ENCODE data around the gene CTNNBIP1. TPM values are rescaled to one million over a fixed set of nuclear protein-coding genes. Genes with fewer than 3 reads are reported as not detected.

CTNNBIP1 gene
- total RNA-seq, 1 experiment from 2014 or later, result 17.1 TPM

DNA sequence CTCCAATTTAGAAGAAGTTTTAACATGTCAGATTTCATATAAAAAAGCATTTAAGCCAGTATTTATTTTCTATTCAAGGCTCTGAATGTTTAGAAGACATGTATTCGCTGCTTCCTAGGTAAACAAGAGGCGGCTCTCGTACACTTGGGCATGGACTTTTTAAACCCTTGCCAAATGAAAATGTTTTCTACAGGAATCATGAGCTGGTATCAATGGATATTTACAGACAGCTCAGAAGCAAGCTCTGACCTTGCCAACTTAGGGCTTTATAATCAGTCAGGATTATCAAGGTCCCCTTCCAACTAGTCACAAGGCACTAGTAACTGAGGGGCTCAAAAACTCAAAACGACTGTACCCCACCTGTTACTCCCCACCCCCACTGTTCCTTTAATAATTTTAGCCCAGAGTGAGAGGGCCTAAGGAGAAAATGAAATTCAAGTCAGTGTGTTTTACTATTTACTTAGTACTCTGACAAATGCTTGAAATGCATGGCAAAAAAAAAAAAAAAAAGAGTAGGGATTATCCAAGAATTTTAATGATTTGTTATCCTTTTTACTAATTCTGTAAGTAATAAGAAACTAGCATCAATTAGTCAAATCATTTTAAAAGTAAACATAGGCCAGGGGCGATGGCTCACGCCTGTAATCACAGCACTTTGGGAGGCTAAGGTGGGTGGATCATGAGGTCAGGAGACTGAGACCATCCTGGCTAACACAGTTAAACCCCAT, 98.7 kb downstream of the CTNNBIP1 start:
- TF ChIP-seq, protein P1, sequence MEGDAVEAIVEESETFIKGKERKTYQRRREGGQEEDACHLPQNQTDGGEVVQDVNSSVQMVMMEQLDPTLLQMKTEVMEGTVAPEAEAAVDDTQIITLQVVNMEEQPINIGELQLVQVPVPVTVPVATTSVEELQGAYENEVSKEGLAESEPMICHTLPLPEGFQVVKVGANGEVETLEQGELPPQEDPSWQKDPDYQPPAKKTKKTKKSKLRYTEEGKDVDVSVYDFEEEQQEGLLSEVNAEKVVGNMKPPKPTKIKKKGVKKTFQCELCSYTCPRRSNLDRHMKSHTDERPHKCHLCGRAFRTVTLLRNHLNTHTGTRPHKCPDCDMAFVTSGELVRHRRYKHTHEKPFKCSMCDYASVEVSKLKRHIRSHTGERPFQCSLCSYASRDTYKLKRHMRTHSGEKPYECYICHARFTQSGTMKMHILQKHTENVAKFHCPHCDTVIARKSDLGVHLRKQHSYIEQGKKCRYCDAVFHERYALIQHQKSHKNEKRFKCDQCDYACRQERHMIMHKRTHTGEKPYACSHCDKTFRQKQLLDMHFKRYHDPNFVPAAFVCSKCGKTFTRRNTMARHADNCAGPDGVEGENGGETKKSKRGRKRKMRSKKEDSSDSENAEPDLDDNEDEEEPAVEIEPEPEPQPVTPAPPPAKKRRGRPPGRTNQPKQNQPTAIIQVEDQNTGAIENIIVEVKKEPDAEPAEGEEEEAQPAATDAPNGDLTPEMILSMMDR (IDR thresholded peaks at IDR 0.05; ENCODE audit: insufficient read depth in 1 of 2, low read depth in 1 of 2, low read length in 1 of 2, severe bottlenecking in 1 of 2, unreplicated experiment in 1 of 2), result no peak
- no peaks in the 10 kb centered on the region for H3K27me3 ChIP-seq (replicated peaks; ENCODE audit: control insufficient read depth, insufficient read depth, low read length)
- Mint-ChIP-seq H3K27ac (ENCODE audit: unreplicated experiment) (no peak overlapping the region), H3K27me3 (ENCODE audit: insufficient read depth, unreplicated experiment) (no peaks in the 10 kb centered on the region), H3K4me3 (ENCODE audit: unreplicated experiment) (no peak overlapping the region), H3K36me3 (ENCODE audit: insufficient read depth, unreplicated experiment) (peaks cover 11% of the 10 kb centered on the region), H3K4me1 (ENCODE audit: low read depth, unreplicated experiment) (peaks cover 21% of the 10 kb centered on the region), H3K9me3 (ENCODE audit: unreplicated experiment) (no peaks in the 10 kb centered on the region)
- ChIA-PET POLR2A (no interaction called here), CTCF (no interaction called here)
- no peak for DNase-seq
- no peaks in the 10 kb centered on the region for H3K36me3 ChIP-seq (ENCODE audit: control insufficient read depth, insufficient read depth, low read length)
- no peaks in the 10 kb centered on the region for H3K9me3 ChIP-seq
- no TSS peak for BruUV-seq (replicated peaks)
- H3K4me3 ChIP-seq (ENCODE audit: low read depth, low read length), result no peak overlapping the region
- intact Hi-C loops (cut with micrococcal nuclease; ENCODE audit: unreplicated experiment), result no loop called here
- peaks cover 11% of the 10 kb centered on the region for H3K4me1 ChIP-seq

DNA sequence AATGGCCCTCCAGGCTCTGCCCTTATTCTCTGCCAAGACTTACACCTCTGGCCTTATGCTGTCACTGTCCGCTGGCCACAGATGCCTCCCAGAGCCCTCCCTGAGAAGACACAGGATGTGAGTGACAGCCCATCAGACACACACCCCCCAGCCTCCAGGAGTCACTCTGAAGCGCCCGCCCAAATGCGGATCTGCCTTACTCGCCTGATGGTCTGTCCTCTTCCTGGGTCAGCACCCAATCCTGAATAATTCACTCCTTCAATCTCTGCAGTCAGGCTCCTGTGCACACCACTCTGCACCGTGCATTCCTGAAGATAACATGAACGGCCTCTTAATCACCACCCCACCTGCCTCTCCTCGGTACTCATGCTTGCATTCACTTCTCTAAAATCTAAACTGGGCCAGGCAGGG, 101.0 kb downstream of the CTNNBIP1 start:
- intact Hi-C loops (cut with micrococcal nuclease; ENCODE audit: unreplicated experiment), result no loop called here
- Mint-ChIP-seq H3K4me1 (ENCODE audit: low read depth, unreplicated experiment) (peaks cover 6% of the 10 kb centered on the region), H3K27me3 (ENCODE audit: insufficient read depth, unreplicated experiment) (no peaks in the 10 kb centered on the region), H3K36me3 (ENCODE audit: insufficient read depth, unreplicated experiment) (peaks cover 11% of the 10 kb centered on the region), H3K4me3 (ENCODE audit: unreplicated experiment) (no peak overlapping the region), H3K9me3 (ENCODE audit: unreplicated experiment) (no peaks in the 10 kb centered on the region), H3K27ac (ENCODE audit: unreplicated experiment) (peak overlapping the region; percentile 33)
- ChIA-PET CTCF (interaction anchor here (0.7 kb wide), 1 partner anchor 8 kb away, joined by 3 read pairs; no protein-coding TSS in a partner anchor), POLR2A (no interaction called here)
- H3K4me3 ChIP-seq (ENCODE audit: low read depth, low read length), result no peak overlapping the region
- TF ChIP-seq, protein P1 (IDR thresholded peaks at IDR 0.05; ENCODE audit: insufficient read depth in 1 of 2, low read depth in 1 of 2, low read length in 1 of 2, severe bottlenecking in 1 of 2, unreplicated experiment in 1 of 2), result no peak
- peaks cover 7% of the 10 kb centered on the region; the same call in 1 of the 2 replicates for H3K4me1 ChIP-seq
- no peaks in the 10 kb centered on the region for H3K36me3 ChIP-seq (ENCODE audit: control insufficient read depth, insufficient read depth, low read length)
- H3K27me3 ChIP-seq (replicated peaks; ENCODE audit: control insufficient read depth, insufficient read depth, low read length), result no peaks in the 10 kb centered on the region
- BruUV-seq (replicated peaks), result no TSS peak
- DNase-seq, result no peak
- no peaks in the 10 kb centered on the region for H3K9me3 ChIP-seq

DNA sequence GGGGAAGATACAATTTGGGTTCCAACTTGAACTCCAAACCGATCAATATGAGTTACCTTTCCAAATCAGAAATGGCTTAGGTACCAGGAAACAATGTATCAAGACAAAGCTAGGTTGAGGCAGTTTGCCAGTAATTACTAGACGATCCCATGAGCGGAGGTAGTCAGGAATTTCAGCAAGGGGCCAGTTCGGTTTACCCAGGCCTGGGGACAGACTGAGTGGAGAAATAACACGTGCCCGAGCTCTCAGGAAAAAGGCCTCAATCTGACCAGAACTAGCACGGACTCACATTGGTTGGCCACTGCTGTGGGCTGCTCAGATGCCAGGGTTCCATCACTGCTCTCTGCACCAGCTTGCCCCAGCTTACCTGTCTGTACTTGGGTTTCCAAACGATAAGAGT, 101.6 kb downstream of the CTNNBIP1 start:
- H3K27ac Mint-ChIP-seq (ENCODE audit: unreplicated experiment), result no peak overlapping the region
- no peaks in the 10 kb centered on the region for H3K9me3 Mint-ChIP-seq (ENCODE audit: unreplicated experiment)
- TF ChIP-seq, protein P1 (IDR thresholded peaks at IDR 0.05; ENCODE audit: insufficient read depth in 1 of 2, low read depth in 1 of 2, low read length in 1 of 2, severe bottlenecking in 1 of 2, unreplicated experiment in 1 of 2), result no peak
- ChIA-PET POLR2A (no interaction called here), CTCF (interaction anchor here (0.7 kb wide), 1 partner anchor 8 kb away, joined by 3 read pairs; no protein-coding TSS in a partner anchor)
- no peaks in the 10 kb centered on the region for H3K27me3 Mint-ChIP-seq (ENCODE audit: insufficient read depth, unreplicated experiment)
- no peak overlapping the region for H3K4me3 ChIP-seq (ENCODE audit: low read depth, low read length)
- H3K4me1 ChIP-seq, result peaks cover 7% of the 10 kb centered on the region; the same call in 1 of the 2 replicates
- no peaks in the 10 kb centered on the region for H3K27me3 ChIP-seq (replicated peaks; ENCODE audit: control insufficient read depth, insufficient read depth, low read length)
- intact Hi-C loops (cut with micrococcal nuclease; ENCODE audit: unreplicated experiment), result no loop called here
- no peak for DNase-seq
- BruUV-seq (replicated peaks), result no TSS peak
- no peaks in the 10 kb centered on the region for H3K36me3 ChIP-seq (ENCODE audit: control insufficient read depth, insufficient read depth, low read length)
- no peak overlapping the region for H3K4me3 Mint-ChIP-seq (ENCODE audit: unreplicated experiment)
- peaks cover 6% of the 10 kb centered on the region for H3K4me1 Mint-ChIP-seq (ENCODE audit: low read depth, unreplicated experiment)
- peaks cover 6% of the 10 kb centered on the region for H3K36me3 Mint-ChIP-seq (ENCODE audit: insufficient read depth, unreplicated experiment)
- no peaks in the 10 kb centered on the region for H3K9me3 ChIP-seq

Data from Caco-2 (cell line).